SU-DHL-6 (cell line): ENCODE measurements around the gene TRPT1.

ENCODE experiments used
- H2AFZ ChIP-seq: fragments of 200-600 bp; sonication (generic); 2 replicates; pipeline ENCODE4 v1.6.1; 2014; ENCODE audit warnings: low read depth, mild to moderate bottlenecking, moderate library complexity, mixed read lengths, antibody characterized with exemption, low read length; ENCODE audit not compliant: severe bottlenecking
- H3F3A ChIP-seq: fragments of 200-600 bp; shearing (Covaris generic); 2 replicates; pipeline ENCODE4 v1.6.0; 2016; ENCODE audit warnings: antibody characterized with exemption, mild to moderate bottlenecking; ENCODE audit not compliant: insufficient read depth
- H3K27ac ChIP-seq: fragments of 200-600 bp; sonication (generic); 2 replicates; pipeline ENCODE4 v1.5.1; 2016; ENCODE audit warnings: low read depth, mild to moderate bottlenecking, low read length, moderate library complexity, mixed read lengths
- H3K27me3 ChIP-seq: fragments of 200-600 bp; sonication (generic), shearing (Covaris generic); 2 replicates; pipeline ENCODE4 v1.6.0; 2014; ENCODE audit warnings: mild to moderate bottlenecking, low read length
- H3K36me3 ChIP-seq: fragments of 200-600 bp; sonication (generic); 2 replicates; pipeline ENCODE4 v1.6.1; 2014; ENCODE audit warnings: mild to moderate bottlenecking, low read length, mixed read lengths
- H3K4me2 ChIP-seq: fragments of 300-600, 200-600 bp; shearing (Covaris generic), sonication (generic); 2 replicates; pipeline ENCODE4 v1.6.0; 2014; ENCODE audit warnings: low read length, low read depth, mild to moderate bottlenecking; ENCODE audit not compliant: poor library complexity, severe bottlenecking
- H3K4me3 ChIP-seq: fragments of 200-600 bp; sonication (generic); 2 replicates; pipeline ENCODE4 v1.5.1; 2014; ENCODE audit warnings: antibody characterized with exemption, low read length, mild to moderate bottlenecking, mixed read lengths; ENCODE audit not compliant: insufficient read depth, poor library complexity, severe bottlenecking
- H3K79me2 ChIP-seq: fragments of 200-600 bp; sonication (generic); 2 replicates; pipeline ENCODE4 v1.6.1; 2014; ENCODE audit warnings: mild to moderate bottlenecking, low read length, moderate library complexity; ENCODE audit not compliant: insufficient read depth
- H3K9ac ChIP-seq: fragments of 200-600 bp; sonication (generic); 2 replicates; pipeline ENCODE4 v1.7.0; 2014; ENCODE audit warnings: mild to moderate bottlenecking, low read length
- H3K9me2 ChIP-seq: fragments of 200-600 bp; sonication (generic); replicated peaks from 2 replicates; pipeline ENCODE4 v1.6.1; 2014; ENCODE audit warnings: low read length; ENCODE audit not compliant: insufficient read depth
- H3K9me3 ChIP-seq: fragments of 200-600 bp; sonication (generic); 2 replicates; pipeline ENCODE4 v1.6.1; 2014; ENCODE audit warnings: low read length, mixed read lengths; ENCODE audit not compliant: insufficient read depth
- H4K20me1 ChIP-seq: fragments of 200-600 bp; sonication (generic); 2 replicates; pipeline ENCODE4 v1.6.1; 2014; ENCODE audit warnings: low read depth, mild to moderate bottlenecking, antibody characterized with exemption, low read length, moderate library complexity, mixed read lengths
- EZH2phosphoT487 ChIP-seq: fragments of 200-600 bp; sonication (generic), shearing (Covaris generic); conservative IDR thresholded peaks from 2 replicates; pipeline ENCODE4 v1.6.1; 2018; ENCODE audit warnings: mild to moderate bottlenecking, antibody characterized with exemption, low read length, moderate library complexity, mixed read lengths
- TF ChIP-seq, protein P1 (sequence below): fragments of 200-600 bp; sonication (generic); IDR thresholded peaks from one replicate; pipeline ENCODE4 v1.5.1; 2017; ENCODE audit warnings: antibody characterized with exemption, mild to moderate bottlenecking, low read length, moderate library complexity; ENCODE audit not compliant: insufficient read depth, poor library complexity, severe bottlenecking

TRPT1 gene

GRCh38 chr11:64239662-64240434 is 13.9 kb upstream of the TRPT1 start:
- Histone ChIP-seq H3K9me2 (no peaks in the 10 kb centered on the region), H3K9ac (peak overlapping the region; percentile 72), H2AFZ (no peak overlapping the region), H4K20me1 (no peaks in the 10 kb centered on the region), H3F3A (peaks cover 42% of the 10 kb centered on the region), H3K79me2 (peaks cover 14% of the 10 kb centered on the region; the same call in 1 of the 2 replicates), H3K4me3 (peak overlapping the region; percentile 61), H3K9me3 (no peaks in the 10 kb centered on the region), H3K36me3 (no peaks in the 10 kb centered on the region), H3K27me3 (no peaks in the 10 kb centered on the region), H3K27ac (peak overlapping the region; percentile 86), H3K4me2 (peak overlapping the region; percentile 61)
- TF ChIP-seq EZH2phosphoT487 = no peak
- TF ChIP-seq, protein P1, sequence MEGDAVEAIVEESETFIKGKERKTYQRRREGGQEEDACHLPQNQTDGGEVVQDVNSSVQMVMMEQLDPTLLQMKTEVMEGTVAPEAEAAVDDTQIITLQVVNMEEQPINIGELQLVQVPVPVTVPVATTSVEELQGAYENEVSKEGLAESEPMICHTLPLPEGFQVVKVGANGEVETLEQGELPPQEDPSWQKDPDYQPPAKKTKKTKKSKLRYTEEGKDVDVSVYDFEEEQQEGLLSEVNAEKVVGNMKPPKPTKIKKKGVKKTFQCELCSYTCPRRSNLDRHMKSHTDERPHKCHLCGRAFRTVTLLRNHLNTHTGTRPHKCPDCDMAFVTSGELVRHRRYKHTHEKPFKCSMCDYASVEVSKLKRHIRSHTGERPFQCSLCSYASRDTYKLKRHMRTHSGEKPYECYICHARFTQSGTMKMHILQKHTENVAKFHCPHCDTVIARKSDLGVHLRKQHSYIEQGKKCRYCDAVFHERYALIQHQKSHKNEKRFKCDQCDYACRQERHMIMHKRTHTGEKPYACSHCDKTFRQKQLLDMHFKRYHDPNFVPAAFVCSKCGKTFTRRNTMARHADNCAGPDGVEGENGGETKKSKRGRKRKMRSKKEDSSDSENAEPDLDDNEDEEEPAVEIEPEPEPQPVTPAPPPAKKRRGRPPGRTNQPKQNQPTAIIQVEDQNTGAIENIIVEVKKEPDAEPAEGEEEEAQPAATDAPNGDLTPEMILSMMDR = no peak

DNA sequence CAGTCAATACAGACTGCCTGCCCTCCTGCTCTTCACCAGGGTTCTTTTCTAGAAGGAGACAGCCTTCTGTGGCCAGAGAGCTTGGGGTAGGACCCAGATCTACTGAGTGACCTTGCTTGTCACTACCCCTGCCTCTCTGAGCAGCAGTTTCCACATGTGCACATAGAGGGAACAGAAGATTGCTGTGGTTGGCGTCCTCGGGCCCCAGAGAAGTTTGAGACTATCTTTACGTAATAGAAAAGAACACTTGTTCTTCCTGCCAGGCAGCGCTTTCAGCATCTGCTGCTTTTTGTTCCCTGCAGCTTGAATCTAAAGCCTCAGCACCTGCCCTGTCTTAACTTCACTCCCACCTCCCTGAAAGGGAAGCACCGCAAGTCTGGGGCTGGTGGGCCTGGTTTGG is 13.0 kb upstream of the TRPT1 start:
- Histone ChIP-seq H3K27me3 (no peaks in the 10 kb centered on the region), H4K20me1 (no peaks in the 10 kb centered on the region), H3K36me3 (no peaks in the 10 kb centered on the region), H3K9ac (no peak overlapping the region), H3K79me2 (peaks cover 13% of the 10 kb centered on the region; the same call in 1 of the 2 replicates), H3K4me2 (no peak overlapping the region), H3F3A (peaks cover 36% of the 10 kb centered on the region), H3K9me3 (no peaks in the 10 kb centered on the region), H3K27ac (peak overlapping the region; percentile 3; the same call in 1 of the 2 replicates), H3K9me2 (no peaks in the 10 kb centered on the region), H3K4me3 (no peak overlapping the region), H2AFZ (no peak overlapping the region)
- no peak for TF ChIP-seq EZH2phosphoT487
- TF ChIP-seq, protein P1 = no peak

DNA sequence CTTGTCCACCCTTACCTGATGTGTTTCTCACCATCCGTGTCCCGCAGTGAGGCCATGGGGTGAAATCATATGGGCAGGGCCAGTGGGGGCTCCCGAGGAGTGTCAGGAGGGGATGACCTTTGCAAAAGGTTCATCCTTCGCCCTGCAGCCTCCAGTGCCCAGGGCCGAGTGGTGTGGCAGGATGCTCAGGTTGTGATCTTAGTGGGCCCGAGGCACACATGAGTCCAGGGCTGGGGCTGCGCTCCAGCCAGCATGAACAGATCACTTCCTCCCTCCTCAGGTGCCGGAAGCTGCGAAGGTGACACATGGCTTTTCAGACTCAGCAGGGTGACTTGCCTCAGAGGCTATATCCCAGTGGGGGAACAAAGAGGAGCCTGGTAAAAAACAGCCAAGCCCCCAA is 12.1 kb upstream of the TRPT1 start:
- Histone ChIP-seq H2AFZ (no peak overlapping the region), H3K9ac (no peak overlapping the region), H3K36me3 (no peaks in the 10 kb centered on the region), H3K9me2 (no peaks in the 10 kb centered on the region), H3K27ac (0 out of 2 replicates have a peak overlapping the region, but pooled peaks have one; percentile 3), H3K9me3 (no peaks in the 10 kb centered on the region), H3K4me2 (no peak overlapping the region), H4K20me1 (no peaks in the 10 kb centered on the region), H3F3A (peaks cover 34% of the 10 kb centered on the region), H3K27me3 (no peaks in the 10 kb centered on the region), H3K79me2 (peaks cover 13% of the 10 kb centered on the region; the same call in 1 of the 2 replicates), H3K4me3 (no peak overlapping the region)
- TF ChIP-seq EZH2phosphoT487 = no peak
- TF ChIP-seq, protein P1 = no peak
